ENCODE measurements around the gene RASA2.
"Not testable (repeated sequence)": the region's sequence is repeated elsewhere in the genome, so short reads cannot be mapped to it uniquely, and the experiment has no call there.

RASA2 gene

GRCh38 chr3:141487521-141488252, 860 bp downstream of the RASA2 start:
- TF ChIP-seq CTCF (conservative IDR thresholded peaks at IDR 0.05; ENCODE audit: low read depth), result no peak
- H3K27ac ChIP-seq, result peak overlapping the region; percentile 95
- peak; percentile 64 for DNase-seq (ENCODE audit: low spot score)
- POLR2A ChIA-PET (ENCODE audit: low non-redundant PET), result interaction anchor here (0.6 to 0.7 kb wide), 2 partner anchors 67 to 399 kb away, joined by 3 read pairs; no protein-coding TSS in a partner anchor
- CTCF ChIA-PET, result no interaction called here

- TF ChIP-seq CTCF (conservative IDR thresholded peaks at IDR 0.05; ENCODE audit: low read depth), result no peak
- ChIA-PET POLR2A (ENCODE audit: low non-redundant PET) (no interaction called here), CTCF (interaction anchor here (0.5 kb wide), 1 partner anchor 9 kb away, joined by 3 read pairs; no protein-coding TSS in a partner anchor)
- no peak overlapping the region for H3K27ac ChIP-seq
- DNase-seq (ENCODE audit: low spot score), result no peak
These were observed 2.4 kb downstream of the RASA2 start for GRCh38 chr3:141489203-141489602.

DNA sequence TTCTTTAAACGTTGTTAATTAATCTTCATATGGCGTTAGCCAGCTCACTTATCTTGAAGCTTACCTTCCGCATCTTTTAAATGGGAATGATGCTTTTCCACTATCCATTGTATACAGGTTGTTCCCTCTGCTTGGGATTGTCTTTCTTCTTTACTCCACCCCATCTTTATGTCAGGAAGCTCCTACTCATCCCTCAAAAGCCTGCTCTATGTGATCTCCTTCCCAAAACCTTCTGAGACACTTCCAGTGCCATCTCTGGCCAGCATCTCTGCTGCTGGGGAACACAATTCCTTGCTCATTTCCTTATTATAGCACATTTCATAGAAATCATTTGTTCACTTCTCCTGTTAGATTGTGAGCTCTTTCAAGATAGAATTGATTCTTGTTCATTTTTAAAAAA, 4.3 kb downstream of the RASA2 start:
- no peak overlapping the region for H3K27ac ChIP-seq
- CTCF ChIA-PET, result interaction anchor here (0.6 kb wide), 1 partner anchor 125 kb away, joined by 4 read pairs; no protein-coding TSS in a partner anchor
- TF ChIP-seq CTCF (conservative IDR thresholded peaks at IDR 0.05; ENCODE audit: low read depth), result no peak
- POLR2A ChIA-PET (ENCODE audit: low non-redundant PET), result no interaction called here
- DNase-seq (ENCODE audit: low spot score), result no peak

DNA sequence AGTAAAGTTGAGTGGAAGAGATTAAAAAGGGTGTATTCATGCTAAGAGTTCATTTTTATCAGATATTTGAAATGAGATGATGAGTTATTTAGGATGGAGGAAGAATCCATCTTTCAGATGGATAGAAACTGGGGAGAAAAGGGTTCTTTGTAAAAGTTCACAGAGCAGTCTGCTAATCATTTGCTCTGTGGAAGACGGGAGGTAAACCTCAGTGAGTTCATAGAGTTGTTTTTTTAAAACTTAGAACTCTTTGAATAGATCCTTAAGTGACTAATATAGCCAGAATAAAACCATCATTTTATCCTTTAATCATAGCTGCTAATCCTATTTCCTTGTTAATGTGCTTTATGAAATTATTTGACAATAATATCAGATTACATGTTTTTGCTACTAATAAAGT, 5.1 kb downstream of the RASA2 start:
- ChIA-PET POLR2A (ENCODE audit: low non-redundant PET) (no interaction called here), CTCF (no interaction called here)
- TF ChIP-seq CTCF (conservative IDR thresholded peaks at IDR 0.05; ENCODE audit: low read depth), result no peak
- no peak for DNase-seq (ENCODE audit: low spot score)
- no peak overlapping the region for H3K27ac ChIP-seq

DNA sequence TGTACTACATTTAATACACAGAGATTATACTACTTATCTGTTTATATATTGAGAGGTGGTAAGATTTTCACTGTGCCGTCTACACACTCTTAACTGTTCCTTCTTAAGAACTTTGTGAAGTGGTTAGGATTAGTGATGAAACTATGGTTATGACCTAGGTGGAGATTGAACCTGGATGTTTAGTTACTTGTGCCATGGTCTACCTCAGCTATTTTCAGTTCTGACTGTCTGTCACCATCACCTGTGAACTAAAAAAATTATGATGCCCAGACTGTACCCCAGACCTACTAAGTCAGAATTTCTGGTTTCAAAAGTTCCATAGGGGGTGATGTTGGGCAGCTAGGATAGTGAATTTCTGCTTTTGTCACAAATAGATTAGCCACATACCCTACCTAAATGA, 6.4 kb downstream of the RASA2 start:
- CTCF ChIA-PET, result no interaction called here
- TF ChIP-seq CTCF (conservative IDR thresholded peaks at IDR 0.05; ENCODE audit: low read depth), result no peak
- H3K27ac ChIP-seq, result no peak overlapping the region
- POLR2A ChIA-PET (ENCODE audit: low non-redundant PET), result no interaction called here
- DNase-seq (ENCODE audit: low spot score), result no peak

GRCh38 chr3:141497589-141497988, 10.8 kb downstream of the RASA2 start:
- DNase-seq (ENCODE audit: low spot score); H3K27ac ChIP-seq; POLR2A ChIA-PET (ENCODE audit: low non-redundant PET): not testable (repeated sequence)
- CTCF ChIA-PET, result interaction anchor here (0.6 kb wide), 1 partner anchor 125 kb away, joined by 5 read pairs; no protein-coding TSS in a partner anchor

DNA sequence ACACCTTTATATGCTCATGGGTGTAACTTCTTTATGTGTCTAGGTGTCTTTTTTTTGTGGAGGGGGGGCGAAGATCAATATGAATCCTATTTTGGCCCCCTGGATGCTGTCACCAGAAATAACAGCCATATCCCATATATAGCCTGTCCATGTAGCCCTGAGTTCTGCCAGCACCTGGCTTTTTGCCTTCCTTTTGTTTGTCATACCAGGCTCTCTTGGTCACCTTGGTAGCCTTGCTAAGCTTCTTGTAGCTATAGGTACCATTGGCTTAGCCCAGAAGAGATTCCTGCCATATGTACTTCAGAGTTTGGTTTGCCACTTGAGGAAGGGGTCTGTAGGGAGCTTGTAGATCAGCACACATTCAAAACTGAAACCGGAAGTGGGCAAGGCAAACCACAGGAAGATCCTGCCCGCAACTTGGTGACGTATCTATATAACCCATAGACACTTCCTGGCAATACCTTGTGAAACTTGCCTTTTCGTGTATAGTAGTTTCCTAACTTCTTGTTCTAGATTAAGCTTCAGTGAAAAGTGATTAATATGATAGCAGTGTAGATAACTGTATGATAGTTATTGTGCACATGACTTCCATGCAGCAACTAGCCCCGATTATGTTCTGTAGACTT, 11.9 kb downstream of the RASA2 start:
- TF ChIP-seq CTCF (conservative IDR thresholded peaks at IDR 0.05; ENCODE audit: low read depth), result no peak
- CTCF ChIA-PET, result no interaction called here
- no peak for DNase-seq (ENCODE audit: low spot score)
- POLR2A ChIA-PET (ENCODE audit: low non-redundant PET), result no interaction called here
- H3K27ac ChIP-seq, result no peak overlapping the region
